ENCODE measurements around the gene TMEM43.

Gene TMEM43

DNA sequence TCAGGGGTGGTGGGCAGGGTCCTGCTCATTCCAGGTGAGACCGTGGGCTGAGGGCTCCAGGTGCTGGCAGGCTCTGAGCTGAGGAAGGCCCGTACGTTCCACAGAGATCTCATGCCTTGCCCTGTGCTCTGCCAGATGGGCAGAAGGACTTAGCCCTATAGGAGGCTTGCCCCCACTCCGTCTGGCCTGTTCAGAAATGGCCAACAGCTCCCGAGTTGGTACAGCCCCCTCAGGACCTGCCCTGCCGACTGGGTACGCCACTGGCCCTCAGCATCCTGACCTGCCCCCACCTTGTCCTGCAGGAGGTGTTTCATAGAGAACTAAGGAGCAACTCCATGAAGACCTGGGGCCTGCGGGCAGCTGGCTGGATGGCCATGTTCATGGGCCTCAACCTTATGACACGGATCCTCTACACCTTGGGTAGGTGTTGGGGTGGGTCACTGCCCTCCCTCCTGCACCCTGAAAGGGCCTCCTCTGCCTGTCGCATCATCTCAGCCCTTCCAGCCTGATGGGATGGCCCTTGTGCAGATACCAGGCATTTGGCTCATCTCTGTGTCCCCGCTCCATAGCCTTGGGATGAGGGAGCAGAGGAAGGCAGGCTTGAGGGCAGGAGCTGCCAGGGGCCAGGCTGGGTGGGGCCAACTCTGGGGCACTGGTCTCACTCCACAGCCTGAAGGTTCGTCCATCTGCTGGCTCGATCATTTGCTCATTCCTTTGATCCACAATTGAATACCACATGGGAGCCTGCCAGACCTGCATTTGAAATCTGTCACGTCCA lies 14.2 kb downstream of the TMEM43 start:
- FAIRE-seq = no peak

DNA sequence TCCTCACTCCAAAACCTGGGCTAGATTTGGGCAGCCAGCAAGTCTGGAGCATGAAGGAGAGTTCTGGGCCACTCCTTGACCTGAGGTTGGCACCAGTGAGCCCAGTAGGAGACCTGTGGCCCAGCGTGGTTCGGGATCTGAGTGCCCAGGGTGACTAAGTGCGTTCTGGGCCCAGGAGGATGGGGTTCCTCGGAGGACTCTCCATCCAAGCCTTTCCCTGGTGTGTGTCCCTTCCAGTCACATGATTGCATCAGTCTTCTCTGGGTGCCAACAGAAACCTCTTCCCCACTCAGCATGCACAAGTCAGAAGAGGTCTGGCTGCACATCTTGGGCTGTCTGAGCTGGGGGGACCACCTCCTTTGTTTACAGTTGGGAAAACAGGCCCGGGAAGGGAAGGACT lies 14.9 kb downstream of the TMEM43 start:
- no peak for FAIRE-seq

DNA sequence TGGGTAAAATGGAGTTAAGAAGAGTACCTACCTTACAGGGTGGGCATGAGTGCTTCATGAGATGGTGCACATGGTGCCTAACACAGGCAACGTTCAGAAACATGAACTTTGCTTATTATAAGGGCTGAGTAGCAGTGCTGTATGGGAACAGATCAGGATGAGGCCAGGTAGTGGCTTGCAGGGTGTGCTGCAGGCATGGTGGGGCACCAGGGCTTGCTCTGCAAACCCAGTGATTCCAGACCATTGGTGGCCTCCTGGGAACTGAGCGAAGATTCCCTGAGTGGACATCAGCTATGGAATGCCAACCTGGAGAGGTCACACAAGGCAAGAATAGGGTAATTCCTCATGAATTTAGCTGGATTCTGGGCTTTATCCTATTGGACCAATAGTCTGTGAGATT lies 15.8 kb downstream of the TMEM43 start:
- FAIRE-seq = no peak

DNA sequence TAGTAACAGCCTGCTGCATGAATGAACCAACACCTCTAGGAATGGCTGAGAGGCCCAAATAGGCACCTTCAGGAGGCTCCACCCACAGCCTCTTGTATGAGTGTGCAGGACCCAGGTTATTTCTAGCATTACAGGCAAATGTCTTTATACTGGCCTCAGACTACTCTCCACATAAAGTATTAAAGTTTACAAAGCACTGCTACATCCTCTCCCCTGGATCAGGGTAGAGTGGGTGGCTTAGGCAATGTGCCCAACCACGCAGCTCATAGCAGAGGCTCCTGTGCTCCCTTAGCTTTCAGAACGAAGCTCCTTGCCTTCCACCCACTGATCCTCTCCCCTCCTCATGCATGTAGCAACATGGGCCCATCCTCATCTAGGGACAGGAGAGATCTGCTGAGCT lies 16.3 kb downstream of the TMEM43 start:
- FAIRE-seq = no peak

DNA sequence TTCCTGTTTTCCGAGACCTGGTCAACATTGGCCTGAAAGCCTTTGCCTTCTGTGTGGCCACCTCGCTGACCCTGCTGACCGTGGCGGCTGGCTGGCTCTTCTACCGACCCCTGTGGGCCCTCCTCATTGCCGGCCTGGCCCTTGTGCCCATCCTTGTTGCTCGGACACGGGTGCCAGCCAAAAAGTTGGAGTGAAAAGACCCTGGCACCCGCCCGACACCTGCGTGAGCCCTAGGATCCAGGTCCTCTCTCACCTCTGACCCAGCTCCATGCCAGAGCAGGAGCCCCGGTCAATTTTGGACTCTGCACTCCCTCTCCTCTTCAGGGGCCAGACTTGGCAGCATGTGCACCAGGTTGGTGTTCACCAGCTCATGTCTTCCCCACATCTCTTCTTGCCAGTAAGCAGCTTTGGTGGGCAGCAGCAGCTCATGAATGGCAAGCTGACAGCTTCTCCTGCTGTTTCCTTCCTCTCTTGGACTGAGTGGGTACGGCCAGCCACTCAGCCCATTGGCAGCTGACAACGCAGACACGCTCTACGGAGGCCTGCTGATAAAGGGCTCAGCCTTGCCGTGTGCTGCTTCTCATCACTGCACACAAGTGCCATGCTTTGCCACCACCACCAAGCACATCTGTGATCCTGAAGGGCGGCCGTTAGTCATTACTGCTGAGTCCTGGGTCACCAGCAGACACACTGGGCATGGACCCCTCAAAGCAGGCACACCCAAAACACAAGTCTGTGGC lies 16.9 kb downstream of the TMEM43 start:
- FAIRE-seq = no peak

DNA sequence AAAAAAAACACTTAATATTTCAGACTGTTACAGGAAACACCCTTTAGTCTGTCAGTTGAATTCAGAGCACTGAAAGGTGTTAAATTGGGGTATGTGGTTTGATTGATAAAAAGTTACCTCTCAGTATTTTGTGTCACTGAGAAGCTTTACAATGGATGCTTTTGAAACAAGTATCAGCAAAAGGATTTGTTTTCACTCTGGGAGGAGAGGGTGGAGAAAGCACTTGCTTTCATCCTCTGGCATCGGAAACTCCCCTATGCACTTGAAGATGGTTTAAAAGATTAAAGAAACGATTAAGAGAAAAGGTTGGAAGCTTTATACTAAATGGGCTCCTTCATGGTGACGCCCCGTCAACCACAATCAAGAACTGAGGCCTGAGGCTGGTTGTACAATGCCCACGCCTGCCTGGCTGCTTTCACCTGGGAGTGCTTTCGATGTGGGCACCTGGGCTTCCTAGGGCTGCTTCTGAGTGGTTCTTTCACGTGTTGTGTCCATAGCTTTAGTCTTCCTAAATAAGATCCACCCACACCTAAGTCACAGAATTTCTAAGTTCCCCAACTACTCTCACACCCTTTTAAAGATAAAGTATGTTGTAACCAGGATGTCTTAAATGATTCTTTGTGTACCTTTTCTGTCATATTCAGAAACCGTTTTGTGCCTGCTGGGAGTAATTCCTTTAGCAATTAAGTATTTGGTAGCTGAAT lies 17.9 kb downstream of the TMEM43 start:
- FAIRE-seq = no peak

DNA sequence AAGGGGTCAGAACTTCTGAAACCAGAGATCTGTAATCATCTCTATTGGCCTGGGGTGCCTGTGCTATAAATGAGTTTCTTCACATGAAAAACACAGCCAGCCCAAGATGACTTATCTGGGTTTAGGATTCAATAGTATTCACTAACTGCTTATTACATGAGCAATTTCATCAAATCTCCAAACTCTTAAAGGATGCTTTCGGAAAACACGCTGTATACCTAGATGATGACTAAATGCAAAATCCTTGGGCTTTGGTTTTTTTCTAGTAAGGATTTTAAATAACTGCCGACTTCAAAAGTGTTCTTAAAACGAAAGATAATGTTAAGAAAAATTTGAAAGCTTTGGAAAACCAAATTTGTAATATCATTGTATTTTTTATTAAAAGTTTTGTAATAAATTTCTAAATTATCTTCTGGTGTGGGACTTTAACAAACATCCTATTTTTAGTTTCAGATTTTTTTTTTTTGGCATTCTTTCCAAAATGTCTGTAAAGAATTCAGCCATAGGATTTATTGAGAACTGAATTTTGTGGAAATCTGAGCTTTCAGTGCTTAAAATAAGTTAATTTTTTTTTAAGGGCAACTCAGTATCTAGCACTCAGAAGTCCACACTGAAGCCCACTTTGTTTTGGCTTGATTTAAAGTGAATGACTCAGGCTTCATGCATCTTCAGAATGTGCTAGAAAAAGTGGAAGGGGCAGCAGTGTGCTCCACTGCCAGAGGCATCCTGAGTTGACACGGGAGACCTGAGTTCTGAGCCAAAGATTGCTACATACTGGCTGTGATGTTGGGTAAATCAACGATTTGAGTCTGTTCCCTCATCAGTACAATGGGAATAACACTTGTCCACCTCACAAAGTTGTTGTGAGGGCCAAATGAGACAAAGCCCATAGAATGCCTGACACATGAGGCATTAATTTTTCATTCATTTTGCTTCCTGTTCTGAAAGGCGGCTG lies 18.7 kb downstream of the TMEM43 start:
- FAIRE-seq = no peak

DNA sequence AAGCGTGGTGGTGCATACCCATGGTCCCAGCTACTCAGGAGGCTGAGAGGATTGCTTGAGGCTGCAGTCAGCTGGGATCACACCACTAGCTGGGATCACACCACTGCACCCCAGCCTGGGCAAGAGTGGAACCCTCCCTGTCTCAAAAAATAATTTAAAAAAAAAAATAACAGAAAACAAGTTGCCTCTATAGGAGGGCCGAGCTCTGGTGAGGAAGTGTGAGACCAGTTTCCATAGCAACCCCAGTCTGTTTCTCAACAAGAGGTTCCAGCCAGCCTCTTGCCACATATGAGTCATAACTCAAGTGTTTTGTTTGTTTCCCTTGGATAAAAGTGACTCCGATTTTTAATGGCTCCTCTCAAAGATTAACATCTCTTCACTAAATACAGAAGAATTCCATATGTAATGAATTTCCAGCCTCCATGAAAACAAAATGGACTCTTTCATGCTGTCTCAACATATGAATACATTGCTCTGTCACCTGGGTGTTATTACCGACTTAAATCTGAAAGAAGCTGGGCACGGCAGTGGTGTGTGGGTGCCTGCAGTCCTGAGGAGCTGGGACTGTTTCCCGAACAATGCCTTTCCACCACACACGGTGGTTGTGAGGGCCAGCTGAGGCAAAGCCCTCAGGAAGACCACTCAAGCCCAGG lies 19.7 kb downstream of the TMEM43 start:
- FAIRE-seq = peak; percentile 99

DNA sequence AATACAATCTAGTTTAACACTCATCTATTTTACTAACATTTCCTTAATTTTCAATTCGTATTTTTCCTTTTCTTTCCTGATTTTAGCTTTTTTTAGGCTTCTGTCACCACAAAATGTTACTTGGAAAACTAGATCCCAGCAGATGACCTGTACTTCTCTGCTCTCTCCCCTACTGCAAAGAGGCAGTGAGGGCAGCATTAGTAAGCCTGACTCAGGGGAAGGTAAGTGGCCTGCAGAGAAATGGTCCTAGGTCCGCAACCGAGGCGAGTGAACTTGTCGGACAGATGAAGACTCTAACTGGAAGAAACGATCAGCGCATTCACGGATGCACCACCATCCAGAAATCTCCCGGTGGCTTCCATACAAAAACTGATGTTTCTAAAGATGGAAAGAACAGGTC lies 20.4 kb downstream of the TMEM43 start:
- no peak for FAIRE-seq

DNA sequence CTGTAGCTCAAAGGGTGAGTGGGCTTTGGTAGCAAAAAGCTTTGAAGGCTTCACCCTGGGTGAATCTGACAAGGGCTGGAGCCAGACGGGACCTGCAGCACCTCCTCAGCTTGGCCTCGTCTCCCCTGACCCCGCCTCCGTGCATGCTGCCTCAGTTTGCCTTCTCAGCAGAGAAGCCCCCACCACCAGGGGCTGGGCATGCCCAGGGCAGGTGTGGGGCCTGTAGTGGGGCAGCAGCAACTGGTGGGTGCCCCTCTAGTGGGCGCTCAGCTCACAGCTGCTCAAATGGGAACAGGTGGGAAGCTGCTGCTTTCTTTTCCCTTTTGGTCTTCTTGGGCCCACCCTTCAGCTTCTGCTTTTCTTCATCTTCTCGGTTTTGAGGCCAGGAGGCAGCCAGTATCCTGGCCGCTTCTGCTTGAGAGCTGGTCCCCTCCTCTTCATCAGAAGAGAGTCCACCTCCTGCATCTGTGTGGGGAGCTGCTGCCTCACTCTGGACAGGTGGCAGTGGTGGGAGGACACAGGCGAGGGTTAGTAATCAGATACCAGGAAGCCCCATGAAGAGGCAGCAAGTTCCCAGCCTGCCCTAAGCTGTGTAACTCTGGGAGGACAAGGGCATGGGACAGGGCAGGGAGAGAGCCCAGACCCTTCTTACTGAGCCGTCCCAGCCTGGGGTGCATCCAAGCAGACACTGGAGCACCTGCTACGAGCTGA lies 21.0 kb downstream of the TMEM43 start:
- no peak for FAIRE-seq

DNA sequence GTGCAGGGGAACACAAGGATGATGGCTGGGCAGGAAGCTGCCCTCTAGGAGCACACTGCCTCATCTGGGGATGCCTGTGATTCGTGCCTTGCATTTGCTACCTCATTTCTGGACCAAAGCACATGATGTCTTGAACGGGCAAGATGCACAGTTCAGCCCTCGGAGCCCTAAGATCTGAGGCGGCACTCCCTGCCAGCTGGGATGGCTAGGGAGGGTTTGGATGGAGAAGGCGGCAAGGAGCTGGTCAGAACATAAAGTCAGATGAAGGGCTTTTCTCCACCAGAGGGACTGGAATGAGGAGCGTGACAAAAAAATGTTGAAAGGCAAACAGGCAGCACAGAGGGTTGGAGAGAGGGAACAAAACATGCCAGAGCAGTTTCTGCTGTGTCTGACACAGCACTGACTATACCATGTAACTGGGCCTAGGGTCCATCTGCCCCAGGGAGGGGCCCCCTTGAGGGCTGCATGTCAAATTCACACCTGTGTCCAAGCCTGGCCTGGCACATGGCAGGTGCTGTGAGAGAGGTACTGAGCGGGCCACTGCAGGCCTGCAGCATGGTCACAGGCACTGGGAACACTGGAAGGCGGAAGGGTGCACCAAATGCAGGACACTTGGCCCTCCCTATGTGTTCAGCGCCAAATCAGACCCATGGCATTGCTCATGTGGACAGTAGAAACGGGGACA lies 21.7 kb downstream of the TMEM43 start:
- FAIRE-seq = no peak

DNA sequence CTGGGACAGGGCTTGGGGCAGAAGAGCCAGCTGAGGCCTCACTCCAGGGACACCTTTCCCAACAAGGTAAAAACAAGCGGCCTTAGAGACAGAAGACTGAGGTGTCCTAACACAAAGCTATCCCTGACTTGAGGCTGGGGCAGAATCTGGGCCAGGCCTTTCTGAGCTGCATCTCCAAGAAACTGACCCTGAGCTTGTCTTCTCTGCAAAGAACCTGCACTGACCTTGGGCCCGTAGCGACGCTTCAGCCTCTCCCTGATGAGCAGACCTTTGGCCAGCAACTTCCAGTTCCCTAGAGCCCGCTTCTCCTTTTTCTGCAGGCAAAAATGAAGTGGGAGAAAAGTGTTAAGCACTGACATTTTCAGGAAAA lies 22.2 kb downstream of the TMEM43 start:
- no peak for FAIRE-seq

DNA sequence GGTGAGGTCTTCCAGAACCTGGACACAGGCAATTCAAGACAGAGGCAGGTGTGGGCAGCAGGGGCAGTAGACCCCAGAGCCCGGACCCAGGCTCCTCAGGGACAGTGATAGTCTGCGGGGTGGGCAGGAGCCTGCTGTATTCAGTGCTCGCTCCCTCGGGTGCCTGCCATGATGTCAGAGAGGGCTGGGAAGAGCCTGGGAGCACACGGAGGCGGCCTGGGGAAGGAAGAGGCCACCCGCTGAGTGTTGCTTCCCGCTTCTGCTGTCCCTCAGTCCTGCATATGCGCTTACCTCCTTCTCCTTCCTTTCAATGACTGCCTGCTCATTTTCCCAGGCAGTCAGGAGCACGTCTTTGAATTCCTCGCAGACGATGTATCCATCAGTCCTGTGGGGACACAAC lies 22.8 kb downstream of the TMEM43 start:
- no peak for FAIRE-seq

DNA sequence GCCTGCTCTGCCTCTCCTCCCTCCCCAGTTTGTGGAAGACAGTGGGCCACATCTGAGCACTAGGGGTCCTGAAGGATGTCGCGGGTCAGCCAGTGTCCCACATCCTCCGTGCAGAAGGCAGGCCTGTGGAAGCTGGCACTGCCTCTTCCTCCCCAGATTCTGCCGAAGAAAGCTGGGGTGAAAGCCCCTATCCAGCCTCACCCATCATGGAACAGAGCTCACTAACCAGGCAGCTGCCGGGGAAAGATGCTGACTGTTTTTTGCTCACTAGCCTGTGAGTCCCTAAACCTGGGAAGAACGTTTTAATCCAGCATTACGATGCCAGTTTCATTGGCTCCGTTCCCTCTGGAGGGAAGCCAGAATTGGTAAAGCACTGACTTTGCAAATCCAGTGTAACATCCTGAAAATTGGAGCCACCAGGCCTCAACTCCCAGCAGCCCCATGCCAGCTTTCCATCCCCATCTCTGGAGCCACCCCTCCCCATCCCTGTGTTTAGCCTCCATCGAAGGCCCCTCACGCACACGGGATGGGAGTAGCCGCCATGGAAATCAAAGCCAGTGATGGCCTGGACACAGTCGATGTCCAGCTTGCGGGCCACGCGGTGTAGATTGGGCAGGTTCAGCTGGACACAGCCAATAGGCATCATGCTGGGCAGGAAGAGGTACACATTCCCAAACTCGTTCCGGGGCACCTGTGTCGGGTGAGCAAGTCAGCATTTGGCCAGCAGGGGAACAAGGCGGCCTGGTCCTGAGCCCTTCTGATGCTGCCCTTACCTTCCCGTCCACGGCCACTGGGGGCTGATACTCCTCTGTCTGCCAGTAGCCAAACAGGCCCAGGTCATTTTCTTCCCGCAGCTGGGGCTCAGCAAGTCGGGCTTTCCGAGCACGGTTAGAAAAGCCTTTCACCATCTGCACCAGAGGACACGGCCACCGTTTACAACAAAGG lies 23.5 kb downstream of the TMEM43 start:
- no peak for FAIRE-seq

DNA sequence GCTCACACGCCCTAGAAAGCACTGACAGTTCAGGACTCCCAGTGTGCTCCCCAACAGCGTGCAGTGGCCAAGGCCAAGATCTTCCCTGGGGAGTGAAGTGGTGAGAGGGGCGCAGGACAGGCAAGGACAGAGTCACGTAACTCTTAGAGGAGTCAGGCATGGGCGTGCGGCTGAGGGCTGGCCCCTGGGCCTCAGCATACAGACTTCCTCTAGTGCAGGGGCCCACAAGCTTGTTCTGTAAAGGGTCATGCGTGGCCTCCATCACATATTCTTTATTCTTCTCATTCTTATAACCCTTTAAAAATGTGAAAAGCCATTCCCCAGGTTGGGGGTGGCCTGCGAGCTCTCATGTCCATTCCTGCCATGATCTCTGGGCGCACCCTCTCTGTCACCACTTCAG lies 25.2 kb downstream of the TMEM43 start:
- FAIRE-seq = no peak

DNA sequence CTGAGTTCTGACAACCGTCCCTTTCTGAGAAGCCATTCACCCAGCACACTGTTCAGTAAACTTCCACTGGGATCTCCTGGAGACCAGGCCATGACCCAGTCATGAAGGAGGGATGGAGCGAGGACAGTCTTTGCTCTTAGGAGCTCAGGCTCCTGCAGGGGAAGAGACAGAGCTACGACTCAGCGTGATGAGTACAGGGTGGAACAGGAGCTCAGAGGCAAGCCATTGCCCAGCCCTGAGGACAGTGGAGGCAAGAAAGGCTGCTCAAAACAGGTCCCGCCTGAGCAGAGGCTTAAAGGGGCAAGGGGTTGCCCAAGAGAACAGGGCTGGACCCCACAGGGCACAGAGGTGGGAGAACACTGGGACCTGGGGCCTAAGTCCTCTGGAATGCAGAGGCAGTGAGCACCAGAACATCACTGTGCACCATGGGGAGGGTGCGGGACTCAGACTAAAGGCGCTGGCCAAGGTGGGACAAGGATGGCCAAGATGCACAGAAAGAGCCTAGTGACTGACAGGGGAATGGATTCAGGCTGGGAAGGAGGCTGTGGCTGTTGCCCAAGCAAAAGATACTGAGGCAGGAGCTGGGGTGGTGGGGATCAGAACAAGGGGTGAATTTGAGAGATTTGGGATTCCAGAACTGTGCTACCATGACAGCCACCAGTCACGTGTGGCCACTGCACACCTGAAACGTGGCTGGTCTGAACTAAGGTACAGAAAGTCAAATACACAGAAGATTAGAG lies 25.8 kb downstream of the TMEM43 start:
- no peak for FAIRE-seq

DNA sequence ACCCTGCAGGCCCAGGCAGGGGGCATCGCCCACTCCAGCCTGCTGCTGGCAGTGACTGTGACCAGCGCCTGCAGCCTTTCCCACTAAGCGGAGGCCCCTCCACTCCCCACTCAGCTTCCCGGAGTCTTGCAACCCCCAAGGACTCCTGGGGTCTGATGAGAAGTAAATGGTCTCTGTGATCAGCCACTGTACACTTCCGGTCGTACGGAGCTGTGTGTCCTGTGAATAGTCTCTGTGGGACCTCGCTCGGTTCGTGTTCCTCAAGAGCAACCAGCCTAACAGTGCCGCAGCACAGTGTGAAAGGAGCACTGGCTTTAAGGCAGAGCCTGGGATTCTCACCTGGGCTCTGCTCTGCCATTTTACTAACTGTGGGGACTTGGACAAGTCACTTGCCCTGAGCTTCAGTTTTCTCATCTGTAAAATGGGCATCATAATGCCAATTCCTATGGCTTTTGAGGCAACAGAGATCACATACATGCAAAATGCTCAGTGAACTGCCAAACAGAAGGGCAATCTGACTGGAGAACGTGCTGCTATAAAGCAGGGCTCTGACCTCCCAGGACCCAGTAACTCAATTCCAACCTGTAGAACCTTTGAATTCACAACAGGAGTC lies 26.7 kb downstream of the TMEM43 start:
- FAIRE-seq = no peak

DNA sequence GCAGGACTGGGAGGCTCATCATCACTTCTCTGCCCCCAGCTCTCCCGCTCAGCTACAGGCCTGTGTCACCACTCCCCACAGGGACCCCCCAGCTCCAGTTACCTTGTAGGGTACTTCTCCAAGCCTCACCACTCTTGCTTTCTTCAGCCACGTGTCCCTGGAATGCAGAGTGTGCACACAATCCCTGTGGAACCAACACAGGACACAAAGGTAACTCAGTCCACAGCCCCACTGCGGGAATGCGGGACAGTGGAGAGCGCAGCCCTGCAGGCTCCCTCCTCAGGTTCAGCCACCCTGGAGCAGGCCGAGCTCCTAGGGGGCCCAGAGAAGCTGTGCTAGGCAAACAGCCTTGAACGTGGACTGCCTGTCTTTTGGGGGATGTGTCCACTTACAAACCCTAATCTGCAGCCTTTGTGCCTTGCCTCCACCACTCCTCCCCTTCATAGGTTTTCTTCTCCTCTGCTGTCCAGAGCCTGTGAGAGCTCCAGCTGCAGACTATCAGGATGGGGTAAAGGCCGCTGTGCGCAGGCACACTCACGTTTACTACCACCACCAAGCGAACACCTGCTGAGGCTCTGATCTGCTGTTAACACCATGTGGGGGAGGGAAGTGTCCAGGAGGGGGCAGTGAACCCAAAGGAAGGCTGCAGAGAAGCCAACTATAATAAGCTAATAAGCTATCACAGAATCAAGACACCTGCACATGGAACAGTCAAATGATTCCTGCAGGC lies 27.5 kb downstream of the TMEM43 start:
- FAIRE-seq = no peak
